ENCODE data around the gene SMIM8.

SMIM8 gene

GRCh38 chr6:87336367-87336766 is 14.0 kb downstream of the SMIM8 start:
- DNase-seq, result no peak

GRCh38 chr6:87340230-87340629 is 17.8 kb downstream of the SMIM8 start:
- no peak for DNase-seq

GRCh38 chr6:87341158-87341557 is 18.8 kb downstream of the SMIM8 start:
- DNase-seq, result no peak

GRCh38 chr6:87341899-87342298 is 19.5 kb downstream of the SMIM8 start:
- no peak for DNase-seq

- DNase-seq, result no peak
Observed at GRCh38 chr6:87342829-87343228, 20.4 kb downstream of the SMIM8 start.

- DNase-seq, result no peak
Observed at GRCh38 chr6:87344731-87345130, 22.3 kb downstream of the SMIM8 start, which contains the start of gene C6orf163. Gene C6orf163, plus strand, starts transcription at chr6:87344813. Its CDS starts 287 bp downstream, at chr6:87345100.

- no peak for DNase-seq
Observed at GRCh38 chr6:87346700-87347099, 24.3 kb downstream of the SMIM8 start.

GRCh38 chr6:87349896-87350295 is 27.5 kb downstream of the SMIM8 start:
- DNase-seq, result no peak

- no peak for DNase-seq
Observed at GRCh38 chr6:87350516-87350915, 28.1 kb downstream of the SMIM8 start.

GRCh38 chr6:87351583-87351982 is 29.2 kb downstream of the SMIM8 start:
- DNase-seq, result no peak

- DNase-seq, result no peak
Observed at GRCh38 chr6:87356181-87356580, 33.8 kb downstream of the SMIM8 start.

- DNase-seq, result no peak
Observed at GRCh38 chr6:87357479-87358196, 35.2 kb downstream of the SMIM8 start.

- DNase-seq, result no peak
Observed at GRCh38 chr6:87364602-87365252, 42.3 kb downstream of the SMIM8 start.

- no peak for DNase-seq
Observed at GRCh38 chr6:87366072-87366827, 43.9 kb downstream of the SMIM8 start.

GRCh38 chr6:87366899-87367298 is 44.5 kb downstream of the SMIM8 start:
- no peak for DNase-seq

GRCh38 chr6:87373377-87373776 is 51.0 kb downstream of the SMIM8 start:
- no peak for DNase-seq

- DNase-seq, result no peak
Observed at GRCh38 chr6:87375315-87375714, 52.9 kb downstream of the SMIM8 start.

- no peak for DNase-seq
Observed at GRCh38 chr6:87376643-87377042, 54.3 kb downstream of the SMIM8 start.

- DNase-seq, result no peak
Observed at GRCh38 chr6:87378947-87379346, 56.6 kb downstream of the SMIM8 start.

- DNase-seq, result no peak
Observed at GRCh38 chr6:87382861-87383260, 60.5 kb downstream of the SMIM8 start.

- DNase-seq, result no peak
Observed at GRCh38 chr6:87384038-87384437, 61.6 kb downstream of the SMIM8 start.

GRCh38 chr6:87384449-87384848 is 62.1 kb downstream of the SMIM8 start:
- DNase-seq, result no peak

GRCh38 chr6:87391334-87391733 is 68.9 kb downstream of the SMIM8 start:
- peak; percentile 34 for DNase-seq

Data from COR-L47 (cell line).